ENCODE data around the gene HOXA4. TPM values are rescaled to one million over a fixed set of nuclear protein-coding genes. Genes with fewer than 3 reads are reported as not detected.

Gene HOXA4
- total and polyA plus RNA-seq, 2 of the 4 experiments (the other 2 are of a cell fraction), result 0.36 to 8.0 TPM

- DNase-seq (peak; percentile 26), ATAC-seq (ENCODE audit: low read depth) (no peak)
- H2BK120ac ChIP-seq (ENCODE audit: low read depth, low read length), result peak overlapping the region; percentile 65
- peaks cover 0 to 39% of the 10 kb centered on the region in 2 experiments; a peak in 3 of 4 replicates for H3K79me1 ChIP-seq (ENCODE audit: low read depth in 1 of 2, low read length in 2 of 2)
- no peak overlapping the region; the same call in 1 of the 2 replicates for H3K56ac ChIP-seq (ENCODE audit: extremely low read depth, insufficient read depth, low read length)
- H2BK15ac ChIP-seq (ENCODE audit: low read depth, low read length), result peak overlapping the region; percentile 81
- H2AK5ac ChIP-seq (ENCODE audit: low read depth, low read length), result peak overlapping the region; percentile 37
- peaks cover 29% of the 10 kb centered on the region for H3K4me1 ChIP-seq (ENCODE audit: control insufficient read depth, insufficient read depth, low read length)
- no peak overlapping the region for H3K4me3 ChIP-seq (ENCODE audit: insufficient read depth, low read depth, low read length)
- no CpG with 5 or more reads among the region's 1 CpG for WGBS, 2 experiments (ENCODE audit: extremely low coverage in 2 of 2, insufficient read length in 1 of 2)
- H2AK9ac ChIP-seq (replicated peaks; ENCODE audit: low read depth, low read length, poor library complexity), result no peak overlapping the region
- no peaks in the 10 kb centered on the region for H3K9me3 ChIP-seq (ENCODE audit: control insufficient read depth, insufficient read depth, low read length)
- peak overlapping the region; percentile 66 for H3K18ac ChIP-seq (ENCODE audit: low read depth, low read length)
- H3K27me3 ChIP-seq (ENCODE audit: control insufficient read depth, insufficient read depth, low read length), result no peaks in the 10 kb centered on the region
- intact Hi-C loops (cut with micrococcal nuclease) (no loop called here), in situ Hi-C loops (cut with MboI; ENCODE audit: low sequenced_read_pairs) (no loop called here), dilution Hi-C loops (cut with HindIII; ENCODE audit: low sequenced_read_pairs, unreplicated experiment) (no loop called here)
- peaks cover 9% of the 10 kb centered on the region; the same call in 1 of the 2 replicates for H3K36me3 ChIP-seq (ENCODE audit: control insufficient read depth, insufficient read depth, low read length)
- peak overlapping the region; percentile 23; the same call in 1 of the 2 replicates for H3K4me2 ChIP-seq (ENCODE audit: low read depth, low read length)
- H4K5ac ChIP-seq (ENCODE audit: low read depth, low read length), result peak overlapping the region; percentile 37
- peak overlapping the region; percentile 80 for H3K23ac ChIP-seq (ENCODE audit: low read depth, low read length)
- CTCF ChIA-PET, result interaction anchor here (1.1 to 1.4 kb wide), 2 partner anchors 11 to 750 kb away, joined by 3 to 4 read pairs; partner anchors contain the start of gene HOXA4
- H3K9me1 ChIP-seq (ENCODE audit: insufficient read depth, low read length), result peaks cover 7% of the 10 kb centered on the region; the same call in 1 of the 2 replicates
- peak overlapping the region; percentile 20; the same call in 1 of the 2 replicates for H3K9ac ChIP-seq (ENCODE audit: low read depth, low read length)
- peak overlapping the region; percentile 86; the same call in 1 of the 2 replicates for H3K27ac ChIP-seq (ENCODE audit: insufficient read depth, low read length)
- H2BK20ac ChIP-seq (ENCODE audit: low read depth, low read length), result peak overlapping the region; percentile 40
- H3K4ac ChIP-seq (ENCODE audit: low read depth, low read length), result peak overlapping the region; percentile 56
- peaks cover 7% of the 10 kb centered on the region for H4K20me1 ChIP-seq (ENCODE audit: insufficient read depth, low read length)
- POLR2A ChIA-PET (ENCODE audit: unreplicated experiment), result interaction anchor here (0.7 to 0.9 kb wide), 2 partner anchors 8 to 14 kb away, joined by 3 read pairs; no protein-coding TSS in a partner anchor
- no peak overlapping the region for H2AFZ ChIP-seq (replicated peaks; ENCODE audit: low read length, poor library complexity)
- peak overlapping the region; percentile 8; the same call in 1 of the 2 replicates for H3K14ac ChIP-seq (replicated peaks; ENCODE audit: low read depth, low read length)
- no TSS peak for BruUV-seq (replicated peaks)
- peak overlapping the region; percentile 41 to 77 for H4K8ac ChIP-seq (ENCODE audit: low read depth in 2 of 2, low read length in 2 of 2)
- peak overlapping the region; percentile 2 for H2BK5ac ChIP-seq (ENCODE audit: low read depth, low read length, poor library complexity, severe bottlenecking)
- H4K91ac ChIP-seq (ENCODE audit: insufficient read depth, low read depth, low read length), result peak overlapping the region; percentile 72
- TF ChIP-seq, protein P1, sequence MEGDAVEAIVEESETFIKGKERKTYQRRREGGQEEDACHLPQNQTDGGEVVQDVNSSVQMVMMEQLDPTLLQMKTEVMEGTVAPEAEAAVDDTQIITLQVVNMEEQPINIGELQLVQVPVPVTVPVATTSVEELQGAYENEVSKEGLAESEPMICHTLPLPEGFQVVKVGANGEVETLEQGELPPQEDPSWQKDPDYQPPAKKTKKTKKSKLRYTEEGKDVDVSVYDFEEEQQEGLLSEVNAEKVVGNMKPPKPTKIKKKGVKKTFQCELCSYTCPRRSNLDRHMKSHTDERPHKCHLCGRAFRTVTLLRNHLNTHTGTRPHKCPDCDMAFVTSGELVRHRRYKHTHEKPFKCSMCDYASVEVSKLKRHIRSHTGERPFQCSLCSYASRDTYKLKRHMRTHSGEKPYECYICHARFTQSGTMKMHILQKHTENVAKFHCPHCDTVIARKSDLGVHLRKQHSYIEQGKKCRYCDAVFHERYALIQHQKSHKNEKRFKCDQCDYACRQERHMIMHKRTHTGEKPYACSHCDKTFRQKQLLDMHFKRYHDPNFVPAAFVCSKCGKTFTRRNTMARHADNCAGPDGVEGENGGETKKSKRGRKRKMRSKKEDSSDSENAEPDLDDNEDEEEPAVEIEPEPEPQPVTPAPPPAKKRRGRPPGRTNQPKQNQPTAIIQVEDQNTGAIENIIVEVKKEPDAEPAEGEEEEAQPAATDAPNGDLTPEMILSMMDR (conservative IDR thresholded peaks at IDR 0.05; ENCODE audit: low read depth, low read length), result no peak
- no peak for TF ChIP-seq MAZ (IDR thresholded peaks at IDR 0.05; ENCODE audit: borderline replicate concordance, low read depth, low read length)
- TF ChIP-seq NFE2L2 (IDR thresholded peaks at IDR 0.05; ENCODE audit: low read depth, low read length), result no peak
- no peak for TF ChIP-seq MXI1 (IDR thresholded peaks at IDR 0.05; ENCODE audit: borderline replicate concordance, low read depth, low read length)
- TF ChIP-seq RFX5 (IDR thresholded peaks at IDR 0.05; ENCODE audit: low read depth, low read length), result no peak
- TF ChIP-seq, protein P2, sequence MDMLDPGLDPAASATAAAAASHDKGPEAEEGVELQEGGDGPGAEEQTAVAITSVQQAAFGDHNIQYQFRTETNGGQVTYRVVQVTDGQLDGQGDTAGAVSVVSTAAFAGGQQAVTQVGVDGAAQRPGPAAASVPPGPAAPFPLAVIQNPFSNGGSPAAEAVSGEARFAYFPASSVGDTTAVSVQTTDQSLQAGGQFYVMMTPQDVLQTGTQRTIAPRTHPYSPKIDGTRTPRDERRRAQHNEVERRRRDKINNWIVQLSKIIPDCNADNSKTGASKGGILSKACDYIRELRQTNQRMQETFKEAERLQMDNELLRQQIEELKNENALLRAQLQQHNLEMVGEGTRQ (IDR thresholded peaks at IDR 0.05; ENCODE audit: low read depth, low read length), result no peak
- TF ChIP-seq, protein P3, sequence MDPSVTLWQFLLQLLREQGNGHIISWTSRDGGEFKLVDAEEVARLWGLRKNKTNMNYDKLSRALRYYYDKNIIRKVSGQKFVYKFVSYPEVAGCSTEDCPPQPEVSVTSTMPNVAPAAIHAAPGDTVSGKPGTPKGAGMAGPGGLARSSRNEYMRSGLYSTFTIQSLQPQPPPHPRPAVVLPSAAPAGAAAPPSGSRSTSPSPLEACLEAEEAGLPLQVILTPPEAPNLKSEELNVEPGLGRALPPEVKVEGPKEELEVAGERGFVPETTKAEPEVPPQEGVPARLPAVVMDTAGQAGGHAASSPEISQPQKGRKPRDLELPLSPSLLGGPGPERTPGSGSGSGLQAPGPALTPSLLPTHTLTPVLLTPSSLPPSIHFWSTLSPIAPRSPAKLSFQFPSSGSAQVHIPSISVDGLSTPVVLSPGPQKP (IDR thresholded peaks at IDR 0.05; ENCODE audit: borderline replicate concordance, low read depth, low read length), result no peak
- TF ChIP-seq CHD1 (IDR thresholded peaks at IDR 0.05; ENCODE audit: low read depth, low read length), result no peak
- no peak for TF ChIP-seq RCOR1 (IDR thresholded peaks at IDR 0.05; ENCODE audit: insufficient replicate concordance, low read length)
- no peak for TF ChIP-seq BHLHE40 (IDR thresholded peaks at IDR 0.05; ENCODE audit: low read depth, low read length)
- TF ChIP-seq CEBPB (IDR thresholded peaks at IDR 0.05; ENCODE audit: low read depth, low read length), result no peak
- no peak for TF ChIP-seq RAD21 (IDR thresholded peaks at IDR 0.05; ENCODE audit: low read length)
- no peak for TF ChIP-seq POLR2A (IDR thresholded peaks at IDR 0.05; ENCODE audit: low read depth, low read length)
- TF ChIP-seq MAFK (IDR thresholded peaks at IDR 0.05; ENCODE audit: low read depth, low read length), result no peak
- no peak for TF ChIP-seq SMC3 (IDR thresholded peaks at IDR 0.05; ENCODE audit: low read depth, low read length)
Observed at GRCh38 chr7:27119412-27119911, 11.1 kb downstream of the HOXA4 start.

Data from IMR-90 (cell line).